CD4-positive, alpha-beta T cell treated with Interleukin-10 for 1 hour (primary cell): Measurements from ENCODE around the gene PKDCC.

Experiments used
- DNase-seq: peaks from one replicate; pipeline ENCODE4 v3.0.0-alpha.2; 2020

The PKDCC gene

GRCh38 chr2:42047488-42048298 lies at the start of gene PKDCC:
TSS of gene PKDCC (plus strand) at chr2:42048021. CDS start at chr2:42048200, 179 bp downstream.
- DNase-seq: peak; percentile 28

DNA sequence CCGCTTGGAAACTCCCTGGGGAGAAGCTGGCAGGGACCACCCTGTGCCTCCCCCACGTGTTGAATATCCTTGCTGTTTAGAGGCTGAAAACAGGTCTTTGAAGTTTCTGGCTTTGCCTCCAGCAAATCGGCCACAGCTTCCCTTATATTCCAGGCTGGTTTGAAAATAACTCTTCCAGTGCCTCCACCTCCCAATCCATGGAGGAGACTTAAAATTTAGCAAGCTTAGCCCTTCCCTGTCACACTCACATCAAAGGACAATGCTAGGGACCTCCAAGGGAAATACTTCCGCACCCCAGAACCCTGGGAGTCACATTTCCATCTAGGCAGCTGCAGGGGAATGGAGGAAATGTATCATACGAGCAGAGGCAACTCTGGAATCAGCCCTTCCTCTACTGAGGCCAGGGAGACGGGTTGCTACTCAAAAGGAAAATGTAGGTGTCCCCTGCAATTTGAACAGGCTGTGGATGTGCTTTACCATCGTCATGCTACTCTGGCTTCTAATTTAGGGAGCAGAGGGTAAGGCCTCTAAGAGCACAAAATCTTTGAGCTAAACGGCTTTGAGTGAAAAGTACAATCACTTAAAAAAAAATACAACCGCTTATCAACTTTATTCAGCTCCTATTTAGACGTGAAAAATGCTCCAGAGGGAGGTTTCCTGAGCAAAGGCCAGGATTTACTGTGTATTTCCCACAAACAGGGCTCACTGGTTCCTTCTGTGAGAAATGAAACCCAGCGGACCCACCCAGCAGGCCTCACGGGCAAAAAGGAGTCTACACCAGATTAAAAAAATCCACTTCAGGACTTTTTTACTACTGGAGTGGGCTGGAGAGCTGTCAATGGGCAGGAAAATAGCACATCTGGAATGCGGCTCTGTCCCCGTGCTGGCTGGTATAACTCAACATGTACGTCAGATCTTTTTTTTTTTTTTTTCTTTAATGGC lies 49.4 kb upstream of the PKDCC start:
- DNase-seq: no peak

DNA sequence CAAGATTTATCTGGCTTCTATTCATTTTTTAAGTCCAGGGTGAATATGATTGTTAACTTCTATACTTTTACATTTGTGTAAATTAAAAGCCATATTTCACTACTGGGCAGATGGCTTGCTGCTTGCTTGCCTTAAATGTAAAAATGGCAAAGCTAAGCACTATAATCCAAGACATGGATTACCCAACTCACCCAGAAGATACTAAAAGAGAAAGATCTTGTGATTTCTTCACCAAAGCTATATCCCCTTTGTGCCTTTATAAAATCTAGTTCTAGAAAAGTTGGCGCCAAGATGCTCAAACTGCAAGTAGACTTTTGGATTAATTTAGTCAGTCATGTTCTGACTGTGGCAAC lies 48.7 kb upstream of the PKDCC start:
- DNase-seq: no peak

- no peak for DNase-seq
Observed at GRCh38 chr2:41999592-42000281, 48.1 kb upstream of the PKDCC start.

DNA sequence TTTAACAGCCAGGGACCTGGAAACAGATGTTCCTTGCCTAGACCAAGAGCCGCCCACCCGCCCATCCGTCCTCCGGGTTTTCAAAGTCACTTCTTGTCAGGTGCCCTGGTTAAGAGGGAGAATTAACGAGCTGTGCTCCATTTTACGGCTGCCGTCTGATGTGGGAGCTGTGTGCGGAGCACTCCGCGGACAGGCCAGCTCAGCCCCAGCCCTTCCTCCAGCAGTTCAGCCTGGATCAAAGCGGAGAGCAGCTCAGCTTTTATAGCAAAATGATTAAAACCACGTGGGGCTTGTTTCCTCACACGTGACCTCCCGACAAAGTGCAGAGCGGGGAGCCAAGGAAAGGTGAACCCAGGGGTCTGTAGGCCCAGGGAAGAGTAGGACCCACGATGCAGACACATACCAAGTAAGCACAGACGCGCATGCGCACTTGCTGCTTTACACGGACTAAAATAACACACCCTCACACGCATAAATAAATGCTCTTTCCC lies 46.1 kb upstream of the PKDCC start:
- no peak for DNase-seq

DNA sequence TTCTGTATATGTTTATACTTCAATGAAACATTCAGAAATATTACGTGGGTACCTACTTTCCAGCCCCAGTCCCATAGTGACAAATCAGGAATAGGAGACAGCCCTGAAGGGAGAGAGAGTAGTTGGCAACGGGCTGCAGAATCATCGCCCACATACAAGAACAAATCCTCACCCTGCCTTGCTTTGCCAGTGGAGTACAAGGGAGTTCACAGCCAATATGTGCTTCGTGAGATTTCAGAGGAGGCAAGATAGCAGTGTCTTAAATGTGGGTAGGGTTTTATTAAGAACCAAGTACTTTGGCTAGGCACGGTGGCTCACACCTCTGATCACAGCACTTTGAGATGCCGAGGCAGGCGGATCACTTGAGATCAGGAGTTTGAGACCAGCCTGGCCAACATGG lies 40.3 kb upstream of the PKDCC start:
- DNase-seq: no peak

DNA sequence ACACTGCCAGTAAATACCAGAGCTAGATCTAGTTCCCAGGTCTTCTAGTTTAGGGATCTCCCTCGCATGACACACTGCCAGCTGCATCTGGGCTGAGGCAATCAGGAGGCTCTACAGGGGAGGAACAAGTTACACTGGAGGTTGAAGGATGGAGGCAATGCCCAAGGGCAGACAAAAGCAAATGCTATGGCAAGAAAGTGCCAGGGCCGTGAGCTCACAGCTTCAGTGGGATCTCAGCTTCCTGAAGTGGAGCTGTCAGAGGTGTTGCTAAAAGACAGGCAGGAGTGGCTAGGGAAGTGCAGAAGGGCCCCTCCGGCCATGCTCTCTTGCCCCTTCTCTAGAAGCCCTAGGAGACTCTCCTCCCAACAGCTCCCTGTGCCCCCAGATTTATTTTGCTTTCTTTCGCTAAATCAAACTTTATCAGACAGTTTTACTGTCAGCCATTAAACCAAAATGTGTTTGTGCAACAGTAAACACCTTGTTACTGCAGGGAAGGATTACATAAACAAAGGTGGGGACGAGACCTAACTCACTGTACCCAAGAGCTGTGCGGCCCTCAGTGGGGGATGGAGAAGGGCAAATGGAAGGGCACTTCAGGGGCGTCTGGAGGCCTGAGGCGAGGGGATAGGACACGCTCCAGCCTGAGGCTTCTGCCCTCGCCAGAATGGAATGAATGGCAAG lies 39.4 kb upstream of the PKDCC start:
- no peak for DNase-seq

DNA sequence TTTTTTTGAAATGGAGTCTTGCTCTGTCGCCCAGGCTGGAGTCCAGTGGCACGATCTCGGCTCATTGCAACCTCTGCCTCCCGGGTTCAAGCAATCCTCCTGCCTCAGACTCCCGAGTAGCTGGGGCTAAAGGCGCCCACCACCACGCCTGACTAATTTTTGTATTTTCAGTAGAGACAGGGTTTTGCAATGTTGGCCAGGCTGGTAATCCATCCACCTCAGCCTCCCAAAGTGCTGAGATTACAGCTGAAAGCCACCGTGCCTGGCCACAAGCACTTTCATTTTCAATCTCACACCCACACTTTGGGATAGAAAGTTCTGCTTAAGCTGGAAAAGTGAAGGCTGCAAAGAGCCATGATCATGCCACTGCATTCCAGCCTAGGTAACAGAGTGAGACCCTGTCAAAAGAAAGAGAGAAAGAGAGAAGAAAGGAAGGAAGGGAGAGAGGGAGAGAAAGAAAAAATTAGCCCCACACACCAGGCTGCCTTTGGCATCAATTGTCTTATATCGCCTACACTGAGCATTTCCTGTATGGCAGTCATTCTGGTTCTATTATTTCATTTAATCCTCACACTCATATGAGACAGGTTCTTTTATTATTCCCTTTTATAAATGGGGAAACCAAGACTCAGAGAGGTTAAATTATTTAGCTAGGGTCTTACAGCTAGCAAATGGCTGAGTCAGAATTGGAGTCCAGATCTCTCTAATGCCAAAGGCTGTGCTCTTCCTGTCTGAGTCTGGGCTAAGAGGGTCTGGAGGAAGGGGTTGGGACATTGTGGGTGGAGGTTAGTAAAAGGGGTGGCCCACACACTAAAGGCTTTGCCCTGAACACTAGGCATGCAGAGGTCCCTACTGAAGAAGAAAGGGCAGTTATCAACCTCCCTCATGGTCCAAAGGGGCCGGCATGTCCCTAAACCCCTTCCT lies 37.9 kb upstream of the PKDCC start:
- DNase-seq: no peak

GRCh38 chr2:42010743-42011298 lies 37.0 kb upstream of the PKDCC start:
- DNase-seq: no peak

DNA sequence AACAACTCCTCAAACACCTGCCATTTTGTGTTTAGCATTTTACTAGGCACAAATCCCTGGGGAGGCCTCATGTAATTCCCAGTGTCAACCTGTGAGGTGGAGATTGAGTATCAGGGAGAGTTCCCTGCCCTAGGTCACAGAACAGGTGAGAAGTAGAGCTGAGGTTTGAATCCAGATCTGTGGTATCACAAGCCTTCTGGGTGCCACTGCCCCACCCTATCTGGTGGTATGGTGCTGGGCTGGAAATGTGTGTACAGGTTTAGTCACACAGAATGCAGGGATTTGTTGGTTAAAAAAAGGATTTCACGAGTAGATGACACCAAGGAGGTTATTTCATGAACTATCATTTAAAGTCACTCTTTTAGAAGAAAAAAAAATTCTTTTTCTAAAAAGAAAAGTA lies 35.7 kb upstream of the PKDCC start:
- no peak for DNase-seq

- no peak for DNase-seq
Observed at GRCh38 chr2:42012651-42013050, 35.2 kb upstream of the PKDCC start.

DNA sequence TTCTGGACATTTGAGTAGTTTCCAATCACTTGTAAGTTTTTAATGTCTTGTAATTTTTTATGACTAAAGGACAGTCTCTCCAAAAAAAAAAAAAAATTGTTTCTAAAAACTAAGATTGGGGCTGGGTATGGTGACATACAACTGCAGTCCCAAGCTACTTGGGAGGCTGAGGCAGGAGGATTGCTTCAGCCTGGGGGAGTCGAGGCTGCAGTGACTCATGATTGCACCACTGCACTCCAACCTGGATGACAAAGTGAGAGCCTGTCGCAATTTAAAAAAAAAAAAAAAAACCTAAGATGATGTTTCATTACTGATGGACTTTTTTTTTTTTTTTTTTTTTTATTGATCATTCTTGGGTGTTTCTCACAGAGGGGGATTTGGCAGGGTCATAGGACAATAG lies 34.4 kb upstream of the PKDCC start:
- DNase-seq: no peak

DNA sequence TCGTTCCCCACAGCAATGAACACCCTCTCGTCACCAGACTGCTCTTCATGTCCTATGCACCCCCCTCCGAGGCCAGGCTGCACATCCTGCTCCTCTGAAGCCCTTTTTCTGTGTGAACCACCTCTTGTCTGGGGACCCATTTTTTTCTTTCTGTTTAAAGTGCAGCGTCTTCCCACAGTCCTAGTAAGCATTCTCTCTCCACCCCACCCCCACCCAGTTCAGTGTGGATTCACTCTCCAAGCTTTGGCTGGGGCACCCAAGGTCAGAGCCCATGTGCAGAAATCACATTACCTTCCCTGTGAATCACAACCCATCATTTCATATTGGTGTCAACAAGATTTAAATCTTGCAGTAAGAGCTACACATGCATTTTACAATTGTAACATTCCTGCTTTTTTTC lies 26.4 kb upstream of the PKDCC start:
- DNase-seq: no peak

GRCh38 chr2:42025151-42025582 lies 22.7 kb upstream of the PKDCC start:
- DNase-seq: no peak

DNA sequence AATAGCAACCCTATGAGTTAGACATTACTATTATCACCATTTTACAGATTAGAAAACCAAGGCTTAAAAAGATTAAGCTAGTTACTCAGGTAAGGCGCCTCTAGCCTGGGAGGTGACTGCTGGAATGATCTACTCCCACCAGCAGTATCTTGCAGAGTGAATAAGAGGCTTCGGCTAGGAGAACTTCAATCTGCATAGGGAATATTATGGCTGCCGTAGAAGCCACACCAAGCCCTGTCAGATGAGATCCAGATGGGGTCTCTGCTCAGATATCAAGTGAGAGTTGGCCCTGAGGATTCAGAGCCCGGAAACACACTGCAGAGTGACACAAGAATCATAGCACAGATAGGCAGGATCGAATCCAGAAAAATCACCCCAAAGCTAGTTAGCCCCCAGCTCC lies 21.5 kb upstream of the PKDCC start:
- DNase-seq: no peak

- DNase-seq: no peak
Observed at GRCh38 chr2:42028571-42029148, 19.2 kb upstream of the PKDCC start.

- no peak for DNase-seq
Observed at GRCh38 chr2:42029171-42029570, 18.6 kb upstream of the PKDCC start.

GRCh38 chr2:42029639-42030199 lies 18.1 kb upstream of the PKDCC start:
- no peak for DNase-seq

DNA sequence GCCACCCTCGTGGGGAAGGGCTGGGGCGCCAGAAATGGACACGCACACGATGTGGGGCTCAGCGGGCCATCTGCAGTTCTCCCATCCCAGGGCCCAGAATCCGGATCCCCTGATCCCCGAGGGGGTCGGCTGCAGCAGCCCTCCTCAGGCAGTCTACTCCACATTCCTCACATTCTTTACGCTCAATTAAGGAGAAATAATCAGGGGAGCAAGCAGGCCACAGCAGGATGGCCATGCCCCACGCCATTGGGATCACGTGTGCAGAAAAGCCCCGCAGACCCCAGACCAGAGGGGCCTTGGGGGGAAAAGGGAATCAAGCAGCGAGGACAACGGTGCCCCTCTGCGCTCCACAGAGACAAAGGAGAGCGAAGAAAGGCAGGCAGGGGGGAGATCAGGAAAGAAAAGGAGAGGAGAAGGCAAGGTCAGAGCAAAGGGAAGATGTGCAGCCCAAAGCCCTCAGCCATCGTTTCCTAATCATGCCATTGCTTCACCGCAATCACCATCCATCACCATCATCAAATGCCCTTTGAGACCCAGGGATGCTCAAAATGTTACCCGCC lies 17.5 kb upstream of the PKDCC start:
- DNase-seq: no peak

- no peak for DNase-seq
Observed at GRCh38 chr2:42030829-42031228, 17.0 kb upstream of the PKDCC start.
